GM15510 (cell line): Measurements from ENCODE around the gene CDK16.

Experiments
- POLR2A ChIP-seq: IDR thresholded peaks from 3 replicates; pipeline ENCODE4 v1.6.1; 2011; ENCODE audit warnings: borderline replicate concordance; ENCODE audit not compliant: insufficient read length; ENCODE audit errors: extremely low read depth

CDK16 gene

GRCh38 chrX:47218280-47218919 lies at the start of gene CDK16:
Gene CDK16 (plus strand): TSS chrX:47218681. CDS start chrX:47223558, 4,877 bp downstream.
- peak; percentile 84 for TF ChIP-seq POLR2A

DNA sequence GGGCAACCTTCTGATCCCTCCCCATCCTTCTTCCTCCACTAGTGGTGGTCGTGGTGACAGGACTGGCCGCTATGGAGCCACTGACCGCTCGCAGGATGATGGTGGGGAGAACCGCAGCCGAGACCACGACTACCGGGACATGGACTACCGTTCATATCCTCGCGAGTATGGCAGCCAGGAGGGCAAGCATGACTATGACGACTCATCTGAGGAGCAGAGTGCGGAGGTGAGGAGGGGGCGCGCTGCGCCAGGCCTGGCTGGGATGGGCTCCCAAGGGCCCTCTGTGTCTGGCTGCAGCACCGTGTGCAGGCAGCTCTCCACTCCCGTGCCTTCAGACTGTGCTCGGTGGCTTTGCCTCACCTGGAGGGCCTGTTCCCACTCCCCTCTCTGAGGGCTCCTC lies 49.2 kb upstream of the CDK16 start:
- TF ChIP-seq POLR2A = no peak

DNA sequence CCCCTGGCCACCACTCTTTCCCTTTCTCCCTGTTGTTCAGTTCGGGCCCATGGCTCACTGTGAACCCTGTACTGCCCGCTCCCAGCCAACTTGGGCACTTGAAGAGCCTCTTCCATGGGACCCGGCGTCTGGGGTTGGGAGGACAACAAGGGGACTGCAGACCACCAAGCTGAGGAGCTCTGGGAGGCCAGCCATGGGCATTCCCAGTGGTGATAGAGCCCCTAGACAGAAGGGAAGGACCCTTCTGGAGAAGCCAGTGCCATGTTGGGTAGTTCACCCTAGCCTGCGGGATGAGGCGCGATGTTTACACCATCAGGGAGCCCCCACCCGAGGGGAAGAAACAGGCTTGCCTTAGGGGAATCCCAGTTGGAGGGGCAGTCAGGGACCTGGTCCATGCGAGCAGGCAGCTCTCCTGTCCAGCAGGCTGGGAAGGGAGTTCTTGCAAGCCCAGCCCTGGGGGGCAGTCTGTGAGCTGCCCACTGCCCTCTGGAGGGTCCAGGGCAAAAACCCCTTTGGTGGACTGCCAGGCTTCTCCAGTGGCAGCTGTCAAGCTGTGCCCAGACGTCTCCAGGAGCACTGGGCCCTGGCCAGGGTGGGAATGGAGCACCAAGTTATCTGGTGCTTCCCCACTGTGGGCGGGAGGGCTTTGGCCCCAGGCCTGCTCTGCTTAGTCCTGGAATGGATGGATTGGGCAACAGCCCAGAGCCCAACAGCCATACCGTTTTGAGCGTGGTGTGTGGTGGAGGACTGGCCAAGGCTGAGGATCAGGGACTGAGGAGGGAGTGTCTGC lies 48.6 kb upstream of the CDK16 start:
- no peak for TF ChIP-seq POLR2A

DNA sequence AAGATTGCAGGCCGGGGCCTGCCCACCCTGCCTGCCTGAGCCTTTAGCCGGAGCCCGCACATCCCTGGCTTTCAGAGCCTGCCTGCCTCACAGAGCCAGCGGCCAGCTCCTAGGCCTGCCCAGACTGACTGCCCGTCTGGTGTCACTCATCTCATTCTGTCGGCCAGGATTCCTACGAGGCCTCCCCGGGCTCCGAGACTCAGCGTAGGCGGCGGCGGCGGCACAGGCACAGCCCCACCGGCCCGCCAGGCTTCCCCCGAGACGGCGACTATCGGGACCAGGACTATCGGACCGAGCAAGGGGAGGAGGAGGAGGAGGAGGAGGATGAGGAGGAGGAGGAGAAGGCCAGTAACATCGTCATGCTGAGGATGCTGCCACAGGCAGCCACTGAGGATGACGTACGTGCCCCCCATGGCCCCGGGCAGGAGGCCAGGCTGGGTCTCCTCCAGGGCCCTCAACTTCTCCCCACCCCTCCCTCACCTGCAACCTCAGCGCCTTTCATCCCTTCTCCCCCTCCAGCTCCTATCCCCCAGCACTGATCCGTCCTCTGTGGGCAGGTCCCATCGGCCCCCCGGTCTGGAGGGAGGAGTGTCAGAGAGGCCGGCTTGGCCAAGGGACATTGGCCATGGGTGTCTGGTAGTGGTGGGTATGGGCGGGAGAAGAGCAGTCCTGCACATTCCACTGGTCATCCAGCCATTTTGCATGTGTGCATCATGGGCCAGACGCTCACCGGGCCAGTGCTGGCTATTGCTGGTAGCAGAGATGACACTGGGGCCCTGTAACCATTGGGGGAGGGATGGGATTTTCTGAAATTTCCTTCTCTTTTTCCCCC lies 47.4 kb upstream of the CDK16 start:
- TF ChIP-seq POLR2A = no peak

GRCh38 chrX:47171996-47172395 lies 46.5 kb upstream of the CDK16 start:
- no peak for TF ChIP-seq POLR2A

GRCh38 chrX:47172549-47172948 lies 45.9 kb upstream of the CDK16 start:
- TF ChIP-seq POLR2A = no peak

DNA sequence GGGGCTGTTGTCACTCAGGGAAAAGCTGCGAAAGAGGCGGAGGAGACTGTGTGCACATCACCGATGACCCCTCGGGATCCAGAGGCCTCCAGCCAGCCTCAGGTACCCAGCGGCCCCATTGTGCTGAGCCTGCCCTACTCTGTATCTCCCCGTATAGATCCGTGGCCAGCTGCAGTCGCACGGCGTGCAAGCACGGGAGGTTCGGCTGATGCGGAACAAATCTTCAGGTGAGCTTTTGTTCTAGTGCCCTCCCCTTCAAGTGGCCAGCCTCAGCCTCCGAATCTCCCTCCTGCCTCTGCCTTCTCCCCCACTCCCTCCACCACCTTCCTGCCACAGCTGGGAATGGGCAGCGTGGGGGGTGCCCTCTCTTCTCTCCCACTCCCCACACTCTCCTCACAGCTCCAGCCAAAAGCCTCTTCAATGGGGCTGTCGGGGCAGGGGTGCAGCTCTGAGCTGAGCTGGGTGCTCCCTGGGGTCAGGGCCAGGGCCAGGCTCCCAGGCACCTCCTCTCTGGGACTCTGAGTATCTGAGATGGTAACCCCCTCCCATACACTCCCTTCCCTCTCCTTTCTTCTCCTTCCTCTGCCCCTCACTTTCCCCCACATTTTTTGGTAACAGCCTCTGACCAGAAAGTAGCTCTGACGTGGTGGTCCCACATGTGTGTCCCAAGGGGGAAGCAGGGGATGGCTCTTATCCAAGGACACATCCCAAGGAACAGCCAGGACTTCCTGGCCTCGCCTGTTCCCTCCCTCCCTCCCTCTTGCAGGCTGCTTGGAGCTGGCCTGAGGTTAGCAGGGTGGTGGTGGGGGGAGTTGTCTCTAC lies 45.3 kb upstream of the CDK16 start:
- no peak for TF ChIP-seq POLR2A

DNA sequence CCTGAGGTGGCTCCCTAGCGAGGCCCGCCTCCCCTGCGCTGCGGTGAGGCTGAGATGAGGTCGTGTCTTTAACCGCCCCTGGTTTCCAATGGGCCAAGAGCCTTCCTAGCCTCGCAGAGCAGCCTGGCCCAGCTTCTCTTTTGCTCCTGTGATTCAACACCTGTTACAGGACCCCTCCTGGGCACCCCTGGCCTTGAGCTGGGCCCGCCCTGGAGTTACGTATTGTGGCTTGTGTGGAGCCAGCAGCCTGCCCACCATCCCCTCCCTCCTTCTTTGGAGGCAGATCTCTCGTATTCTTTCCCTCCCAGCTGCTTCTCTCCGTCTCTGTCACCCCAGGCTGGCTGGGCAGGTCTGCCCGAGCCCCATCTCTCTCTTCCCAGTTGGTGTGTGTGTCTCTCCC lies 44.1 kb upstream of the CDK16 start:
- no peak for TF ChIP-seq POLR2A

DNA sequence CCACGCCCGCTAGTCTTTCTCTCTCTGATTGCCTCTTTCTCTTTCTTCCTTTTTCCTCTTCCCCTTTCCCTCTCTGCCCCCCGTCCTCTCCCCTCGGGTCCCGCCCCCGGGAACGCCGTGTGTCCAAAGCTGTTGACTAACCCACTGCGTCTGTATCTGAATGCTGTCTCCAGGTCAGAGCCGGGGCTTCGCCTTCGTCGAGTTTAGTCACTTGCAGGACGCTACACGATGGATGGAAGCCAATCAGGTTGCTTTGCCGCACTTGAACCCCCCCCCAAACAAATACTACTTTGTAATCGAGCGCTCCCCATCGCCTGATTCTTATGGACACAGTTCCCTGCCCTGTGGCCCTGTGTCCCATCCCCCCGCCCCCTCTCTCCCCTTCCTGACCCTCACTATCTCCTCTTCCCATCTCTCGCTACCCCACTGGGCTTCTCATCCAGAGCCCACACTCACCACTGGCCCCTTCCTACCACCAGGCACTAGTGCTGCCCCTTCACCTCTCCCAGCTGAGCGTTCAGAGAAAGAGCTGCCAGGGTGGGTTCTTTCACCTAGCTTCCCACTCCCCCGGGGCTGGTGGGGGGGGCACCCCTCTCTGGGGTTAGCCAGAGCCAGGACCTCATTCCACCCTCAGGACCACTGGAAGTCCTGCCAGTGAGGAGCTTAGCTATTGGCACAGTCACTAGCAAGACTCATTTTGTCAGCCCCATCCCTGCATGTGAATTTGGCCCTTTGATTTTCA lies 43.5 kb upstream of the CDK16 start:
- TF ChIP-seq POLR2A = no peak

GRCh38 chrX:47175588-47175980 lies 42.9 kb upstream of the CDK16 start:
- no peak for TF ChIP-seq POLR2A

DNA sequence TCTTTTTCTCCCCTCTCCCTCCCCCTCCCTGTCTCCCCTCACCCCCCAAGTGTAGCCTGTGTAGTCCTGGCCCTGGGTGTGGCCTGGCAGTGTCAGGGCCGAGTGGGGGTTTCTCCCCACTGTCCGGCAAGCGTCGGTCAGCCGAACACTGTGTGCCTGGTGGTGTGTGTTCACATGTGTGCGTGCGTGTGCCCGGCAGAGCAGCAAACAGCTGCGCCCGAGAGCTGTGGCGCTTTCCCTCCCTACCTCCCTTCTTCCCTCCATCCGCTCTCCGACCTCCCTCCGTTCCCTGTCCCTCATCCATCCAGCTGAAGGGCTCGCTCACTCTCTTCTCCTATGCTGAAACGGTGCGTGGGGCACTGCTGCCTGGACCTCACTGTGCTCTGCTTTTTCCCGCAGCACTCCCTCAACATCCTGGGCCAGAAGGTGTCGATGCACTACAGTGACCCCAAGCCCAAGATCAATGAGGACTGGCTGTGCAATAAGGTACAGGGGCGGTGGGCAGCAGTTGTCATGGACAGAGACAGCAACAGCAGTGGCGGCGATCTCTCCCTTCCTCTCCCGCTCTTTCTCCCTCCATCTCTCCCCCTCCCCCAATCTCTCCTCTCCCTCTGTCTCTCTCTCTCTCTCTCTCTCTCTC lies 42.3 kb upstream of the CDK16 start:
- TF ChIP-seq POLR2A = no peak

- no peak for TF ChIP-seq POLR2A
These were observed 41.4 kb upstream of the CDK16 start for GRCh38 chrX:47177079-47177478.

DNA sequence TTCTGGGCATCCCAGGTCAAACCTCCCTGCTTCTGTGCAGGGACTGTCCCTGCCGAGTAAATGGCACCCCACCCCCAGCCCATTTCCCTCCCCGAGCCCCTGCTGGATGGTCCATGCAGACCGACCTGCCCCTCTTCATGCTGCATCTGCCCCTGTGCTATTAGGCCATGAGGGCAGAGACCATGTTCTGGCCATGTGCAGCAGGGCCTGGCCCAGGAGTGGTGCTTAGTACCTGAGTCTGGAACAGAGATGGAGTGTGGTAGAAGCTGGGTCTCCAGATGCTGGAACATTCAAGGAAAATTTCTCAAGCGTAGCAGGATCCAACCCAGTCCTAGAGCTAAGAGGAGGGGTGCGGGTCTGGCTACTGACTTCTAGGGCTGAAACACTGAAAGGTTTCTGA lies 40.1 kb upstream of the CDK16 start:
- no peak for TF ChIP-seq POLR2A
